Measurements from ENCODE around the gene PDLIM5. TPM values are rescaled to one million over a fixed set of nuclear protein-coding genes. Genes with fewer than 3 reads are reported as not detected.

PDLIM5 gene
- total RNA-seq, 1 donor = 72.1 TPM

- Histone ChIP-seq H3K9me3 (ENCODE audit: low read depth, low read length) (no peaks in the 10 kb centered on the region), H3K27me3 (ENCODE audit: insufficient read depth, low read length) (peaks cover 7% of the 10 kb centered on the region), H3K4me3 (ENCODE audit: low read length) (no peak overlapping the region), H3K4me1 (ENCODE audit: insufficient read depth, low read length) (no peaks in the 10 kb centered on the region)
These were observed 36.8 kb upstream of the PDLIM5 start for GRCh38 chr4:94414907-94415306.

- no peaks in the 10 kb centered on the region for H3K4me1 ChIP-seq (ENCODE audit: insufficient read depth, low read length)
- H3K27me3 ChIP-seq (ENCODE audit: insufficient read depth, low read length) = peaks cover 7% of the 10 kb centered on the region
- no peaks in the 10 kb centered on the region for H3K9me3 ChIP-seq (ENCODE audit: low read depth, low read length)
- no peak overlapping the region for H3K4me3 ChIP-seq (ENCODE audit: low read length)
These were observed 36.3 kb upstream of the PDLIM5 start for GRCh38 chr4:94415448-94415847.

- Histone ChIP-seq H3K4me3 (ENCODE audit: low read length) (no peak overlapping the region), H3K9me3 (ENCODE audit: low read depth, low read length) (no peaks in the 10 kb centered on the region)
These were observed 35.4 kb upstream of the PDLIM5 start for GRCh38 chr4:94416335-94416734.

GRCh38 chr4:94416981-94417380 lies 34.8 kb upstream of the PDLIM5 start:
- Histone ChIP-seq H3K27me3 (ENCODE audit: insufficient read depth, low read length) (peaks cover 7% of the 10 kb centered on the region), H3K4me1 (ENCODE audit: insufficient read depth, low read length) (no peaks in the 10 kb centered on the region), H3K9me3 (ENCODE audit: low read depth, low read length) (no peaks in the 10 kb centered on the region), H3K4me3 (ENCODE audit: low read length) (no peak overlapping the region)

More at GRCh38 chr4:94416335-94416734, 35.4 kb upstream of the PDLIM5 start:
- no peaks in the 10 kb centered on the region for H3K4me1 ChIP-seq (ENCODE audit: insufficient read depth, low read length)
- H3K27me3 ChIP-seq (ENCODE audit: insufficient read depth, low read length) = peaks cover 7% of the 10 kb centered on the region

- no peak overlapping the region for H3K4me3 ChIP-seq (ENCODE audit: low read length)
- no peaks in the 10 kb centered on the region for H3K4me1 ChIP-seq (ENCODE audit: insufficient read depth, low read length)
- peaks cover 8% of the 10 kb centered on the region for H3K9me3 ChIP-seq (ENCODE audit: low read depth, low read length)
- peaks cover 11% of the 10 kb centered on the region for H3K27me3 ChIP-seq (ENCODE audit: insufficient read depth, low read length)
These were observed 32.2 kb upstream of the PDLIM5 start for GRCh38 chr4:94419549-94419948.

- Histone ChIP-seq H3K4me1 (ENCODE audit: insufficient read depth, low read length) (no peaks in the 10 kb centered on the region), H3K27me3 (ENCODE audit: insufficient read depth, low read length) (peaks cover 11% of the 10 kb centered on the region), H3K9me3 (ENCODE audit: low read depth, low read length) (peaks cover 11% of the 10 kb centered on the region), H3K4me3 (ENCODE audit: low read length) (no peak overlapping the region)
These were observed 31.8 kb upstream of the PDLIM5 start for GRCh38 chr4:94419956-94420355.

- Histone ChIP-seq H3K9me3 (ENCODE audit: low read depth, low read length) (peaks cover 11% of the 10 kb centered on the region), H3K27me3 (ENCODE audit: insufficient read depth, low read length) (peaks cover 11% of the 10 kb centered on the region), H3K4me3 (ENCODE audit: low read length) (no peak overlapping the region), H3K4me1 (ENCODE audit: insufficient read depth, low read length) (no peaks in the 10 kb centered on the region)
These were observed 31.4 kb upstream of the PDLIM5 start for GRCh38 chr4:94420356-94420755.

- Histone ChIP-seq H3K4me1 (ENCODE audit: insufficient read depth, low read length) (no peaks in the 10 kb centered on the region), H3K9me3 (ENCODE audit: low read depth, low read length) (peaks cover 28% of the 10 kb centered on the region)
These were observed 25.0 kb upstream of the PDLIM5 start for GRCh38 chr4:94426783-94427182.

GRCh38 chr4:94428884-94429283 lies 22.9 kb upstream of the PDLIM5 start:
- Histone ChIP-seq H3K9me3 (ENCODE audit: low read depth, low read length) (peaks cover 27% of the 10 kb centered on the region), H3K27me3 (ENCODE audit: insufficient read depth, low read length) (no peaks in the 10 kb centered on the region), H3K4me1 (ENCODE audit: insufficient read depth, low read length) (no peaks in the 10 kb centered on the region), H3K4me3 (ENCODE audit: low read length) (no peak overlapping the region)

More at GRCh38 chr4:94426783-94427182, 25.0 kb upstream of the PDLIM5 start:
- H3K27me3 ChIP-seq (ENCODE audit: insufficient read depth, low read length) = peaks cover 3% of the 10 kb centered on the region
- no peak overlapping the region for H3K4me3 ChIP-seq (ENCODE audit: low read length)

- H3K4me3 ChIP-seq (ENCODE audit: low read length) = no peak overlapping the region
- peaks cover 17% of the 10 kb centered on the region for H3K9me3 ChIP-seq (ENCODE audit: low read depth, low read length)
- no peaks in the 10 kb centered on the region for H3K4me1 ChIP-seq (ENCODE audit: insufficient read depth, low read length)
- H3K27me3 ChIP-seq (ENCODE audit: insufficient read depth, low read length) = no peaks in the 10 kb centered on the region
These were observed 21.3 kb upstream of the PDLIM5 start for GRCh38 chr4:94430406-94430805.

GRCh38 chr4:94431388-94431787 lies 20.4 kb upstream of the PDLIM5 start:
- Histone ChIP-seq H3K4me1 (ENCODE audit: insufficient read depth, low read length) (no peaks in the 10 kb centered on the region), H3K9me3 (ENCODE audit: low read depth, low read length) (peaks cover 9% of the 10 kb centered on the region), H3K27me3 (ENCODE audit: insufficient read depth, low read length) (no peaks in the 10 kb centered on the region), H3K4me3 (ENCODE audit: low read length) (no peak overlapping the region)

- H3K27me3 ChIP-seq (ENCODE audit: insufficient read depth, low read length) = no peaks in the 10 kb centered on the region
- H3K4me3 ChIP-seq (ENCODE audit: low read length) = no peak overlapping the region
- no peaks in the 10 kb centered on the region for H3K4me1 ChIP-seq (ENCODE audit: insufficient read depth, low read length)
- no peaks in the 10 kb centered on the region for H3K9me3 ChIP-seq (ENCODE audit: low read depth, low read length)
These were observed 17.2 kb upstream of the PDLIM5 start for GRCh38 chr4:94434505-94434904.

GRCh38 chr4:94435874-94436273 lies 15.9 kb upstream of the PDLIM5 start:
- Histone ChIP-seq H3K27me3 (ENCODE audit: insufficient read depth, low read length) (no peaks in the 10 kb centered on the region), H3K4me1 (ENCODE audit: insufficient read depth, low read length) (no peaks in the 10 kb centered on the region), H3K9me3 (ENCODE audit: low read depth, low read length) (no peaks in the 10 kb centered on the region), H3K4me3 (ENCODE audit: low read length) (no peak overlapping the region)

- Histone ChIP-seq H3K4me1 (ENCODE audit: insufficient read depth, low read length) (no peaks in the 10 kb centered on the region), H3K9me3 (ENCODE audit: low read depth, low read length) (no peaks in the 10 kb centered on the region), H3K4me3 (ENCODE audit: low read length) (no peak overlapping the region), H3K27me3 (ENCODE audit: insufficient read depth, low read length) (no peaks in the 10 kb centered on the region)
These were observed 15.2 kb upstream of the PDLIM5 start for GRCh38 chr4:94436512-94436911.

- Histone ChIP-seq H3K4me3 (ENCODE audit: low read length) (no peak overlapping the region), H3K4me1 (ENCODE audit: insufficient read depth, low read length) (no peaks in the 10 kb centered on the region), H3K9me3 (ENCODE audit: low read depth, low read length) (no peaks in the 10 kb centered on the region), H3K27me3 (ENCODE audit: insufficient read depth, low read length) (no peaks in the 10 kb centered on the region)
These were observed 12.1 kb upstream of the PDLIM5 start for GRCh38 chr4:94439606-94440005.

- no peak overlapping the region for H3K4me3 ChIP-seq (ENCODE audit: low read length)
- H3K4me1 ChIP-seq (ENCODE audit: insufficient read depth, low read length) = no peaks in the 10 kb centered on the region
- no peaks in the 10 kb centered on the region for H3K9me3 ChIP-seq (ENCODE audit: low read depth, low read length)
- peaks cover 6% of the 10 kb centered on the region for H3K27me3 ChIP-seq (ENCODE audit: insufficient read depth, low read length)
These were observed 9.9 kb upstream of the PDLIM5 start for GRCh38 chr4:94441838-94442237.
